Common myeloid progenitor, CD34-positive (primary cell): ENCODE results near the gene LUC7L.
"Not testable (repeated sequence)": the region's sequence is repeated elsewhere in the genome, so short reads cannot be mapped to it uniquely, and the experiment has no call there.

Experiments used
- CTCF ChIA-PET: fragments of 350-600 bp; sonication (Branson Sonifier 250); formaldehyde crosslinking; loops from one replicate; lab custom pipeline; 2021; ENCODE audit warnings: antibody characterized with exemption; lab: Charles Lee
- POLR2A ChIA-PET: fragments of 350-600 bp; sonication (Branson Sonifier 250); formaldehyde crosslinking; loops from one replicate; lab custom pipeline; 2021; ENCODE audit warnings: antibody characterized with exemption; lab: Charles Lee
- DNase-seq, 3 donors: peaks; one replicate each; pipeline versions ENCODE4 v3.0.0 to v3.0.0-alpha.2; 2013
- H3K27ac ChIP-seq, 2 experiments: 1 replicate in 1 of 2; 2 replicates in 1 of 2; pipeline ENCODE4 v1.7.0; 2013; ENCODE audit warnings: inconsistent platforms in 2 of 2, low read length in 2 of 2, mild to moderate bottlenecking in 2 of 2, low read depth in 1 of 2, moderate library complexity in 1 of 2; ENCODE audit not compliant: severe bottlenecking in 2 of 2, insufficient read depth in 1 of 2, poor library complexity in 1 of 2
- H3K27me3 ChIP-seq, 5 experiments: replicated peaks in 2 of 5; 1 replicate in 3 of 5; 2 replicates in 2 of 5; pipeline versions ENCODE4 v1.6.1 to v1.7.0; 2013; ENCODE audit warnings: low read length in 4 of 5, mild to moderate bottlenecking in 2 of 5, moderate library complexity in 2 of 5, inconsistent platforms in 1 of 5; ENCODE audit not compliant: insufficient read depth in 5 of 5, control insufficient read depth in 4 of 5
- H3K36me3 ChIP-seq, 4 experiments: 1 replicate in 2 of 4; 2 replicates in 2 of 4; pipeline versions ENCODE4 v1.6.1 to v1.7.0; 2013; ENCODE audit warnings: low read length in 3 of 4, control low read depth in 1 of 4, mild to moderate bottlenecking in 1 of 4; ENCODE audit not compliant: control insufficient read depth in 4 of 4, insufficient read depth in 4 of 4
- H3K4me1 ChIP-seq, 4 experiments: 1 replicate in 3 of 4; 2 replicates in 1 of 4; pipeline versions ENCODE4 v1.6.1 to v1.7.1; 2013; ENCODE audit warnings: low read length in 3 of 4, mild to moderate bottlenecking in 3 of 4, control low read depth in 1 of 4, inconsistent platforms in 1 of 4, moderate library complexity in 1 of 4; ENCODE audit not compliant: control insufficient read depth in 4 of 4, insufficient read depth in 4 of 4; ENCODE audit errors: control extremely low read depth in 1 of 4
- H3K4me3 ChIP-seq, 7 experiments: 1 replicate in 4 of 7; 2 replicates in 3 of 7; pipeline versions ENCODE4 v1.5.1 to v1.7.0; 2013; ENCODE audit warnings: mild to moderate bottlenecking in 7 of 7, low read length in 6 of 7, moderate library complexity in 6 of 7, inconsistent platforms in 2 of 7, low read depth in 2 of 7, control low read depth in 1 of 7; ENCODE audit not compliant: insufficient read depth in 4 of 7, control insufficient read depth in 1 of 7; ENCODE audit errors: extremely low read depth in 1 of 7
- H3K9me3 ChIP-seq, 5 experiments: 1 replicate in 4 of 5; 2 replicates in 1 of 5; pipeline versions ENCODE4 v1.6.1 to v1.7.1; 2013; ENCODE audit warnings: low read length in 4 of 5, mild to moderate bottlenecking in 2 of 5, inconsistent platforms in 1 of 5, low read depth in 1 of 5, moderate library complexity in 1 of 5; ENCODE audit not compliant: control insufficient read depth in 4 of 5, insufficient read depth in 2 of 5; ENCODE audit errors: control extremely low read depth in 1 of 5
- WGBS: methylation state at CpG from one replicate; pipeline ENCODE4 v1.1.5; 2013; ENCODE audit not compliant: insufficient coverage; 5-methylcytosine and 5-hydroxymethylcytosine counted together

The LUC7L gene

GRCh38 chr16:263182-263774, 34.0 kb upstream of the LUC7L start:
- ChIA-PET CTCF (interaction anchor here (1.0 to 1.4 kb wide), 2 partner anchors 9 to 24 kb away, joined by 3 to 4 read pairs; no protein-coding TSS in a partner anchor), POLR2A (no interaction called here)
- Histone ChIP-seq H3K4me1 (peaks cover 0 to 6% (median 3%) of the 10 kb centered on the region in 4 experiments), H3K4me3 (no peak overlapping the region), H3K27me3 (no peaks in the 10 kb centered on the region), H3K36me3 (peaks cover 0 to 62% (median 32%) of the 10 kb centered on the region in 4 experiments), H3K9me3 (no peaks in the 10 kb centered on the region), H3K27ac (no peak overlapping the region)
- no peak for DNase-seq
- WGBS, result 96% methylated on average over 35 of the region's 35 CpGs

GRCh38 chr16:262121-262745, 33.0 kb upstream of the LUC7L start:
- CTCF ChIA-PET, result no interaction called here
- WGBS, result 96% methylated on average over 23 of the region's 29 CpGs
- H3K4me3 ChIP-seq, result no peak overlapping the region
- no peak for DNase-seq
- POLR2A ChIA-PET, result no interaction called here
- no peaks in the 10 kb centered on the region for H3K27me3 ChIP-seq
- H3K27ac ChIP-seq, result no peak overlapping the region
- H3K36me3 ChIP-seq, result peaks cover 0 to 64% (median 32%) of the 10 kb centered on the region in 4 experiments
- H3K9me3 ChIP-seq, result no peaks in the 10 kb centered on the region
- H3K4me1 ChIP-seq, result peaks cover 0 to 6% (median 3%) of the 10 kb centered on the region in 4 experiments

- DNase-seq, result no peak
- WGBS, result 94% methylated on average over 25 of the region's 28 CpGs
- Histone ChIP-seq H3K4me1 (peaks cover 0 to 6% (median 3%) of the 10 kb centered on the region in 4 experiments), H3K36me3 (peaks cover 0 to 68% (median 33%) of the 10 kb centered on the region in 4 experiments), H3K9me3 (no peaks in the 10 kb centered on the region), H3K27me3 (no peaks in the 10 kb centered on the region), H3K4me3 (no peak overlapping the region), H3K27ac (no peak overlapping the region)
- POLR2A ChIA-PET, result no interaction called here
- CTCF ChIA-PET, result no interaction called here
Measured at GRCh38 chr16:261031-261691, 31.9 kb upstream of the LUC7L start.

- Histone ChIP-seq H3K27ac (no peak overlapping the region), H3K4me1 (peaks cover 0 to 6% (median 3%) of the 10 kb centered on the region in 4 experiments), H3K36me3 (peaks cover 0 to 74% (median 33%) of the 10 kb centered on the region in 4 experiments), H3K4me3 (no peak overlapping the region), H3K9me3 (no peaks in the 10 kb centered on the region), H3K27me3 (no peaks in the 10 kb centered on the region)
- 99% methylated on average over 15 of the region's 19 CpGs for WGBS
- CTCF ChIA-PET, result no interaction called here
- POLR2A ChIA-PET, result no interaction called here
- DNase-seq, result no peak
Measured at GRCh38 chr16:260326-260725, 31.1 kb upstream of the LUC7L start.

- H3K36me3 ChIP-seq, result peaks cover 0 to 74% (median 31%) of the 10 kb centered on the region in 4 experiments
- DNase-seq, result no peak
- peaks cover 0 to 6% (median 3%) of the 10 kb centered on the region in 4 experiments for H3K4me1 ChIP-seq
- no peak overlapping the region for H3K27ac ChIP-seq
- CTCF ChIA-PET, result no interaction called here
- H3K4me3 ChIP-seq, result no peak overlapping the region
- H3K27me3 ChIP-seq, result no peaks in the 10 kb centered on the region
- POLR2A ChIA-PET, result no interaction called here
- 96% methylated on average over 10 of the region's 13 CpGs for WGBS
- no peaks in the 10 kb centered on the region for H3K9me3 ChIP-seq
Measured at GRCh38 chr16:259814-260253, 30.6 kb upstream of the LUC7L start.

GRCh38 chr16:259226-259625, 30.0 kb upstream of the LUC7L start:
- Histone ChIP-seq H3K27ac (no peak overlapping the region), H3K36me3 (peaks cover 0 to 73% (median 31%) of the 10 kb centered on the region in 4 experiments)

GRCh38 chr16:258091-258490, 28.8 kb upstream of the LUC7L start:
- H3K27me3 ChIP-seq, DNase-seq, H3K27ac ChIP-seq, CTCF ChIA-PET, H3K4me3 ChIP-seq, H3K9me3 ChIP-seq: not testable (repeated sequence)
- Histone ChIP-seq H3K4me1 (peaks cover 0 to 17% (median 12%) of the 10 kb centered on the region in 4 experiments), H3K36me3 (peaks cover 0 to 61% (median 27%) of the 10 kb centered on the region in 4 experiments)
- WGBS, result 80% methylated on average over 1 of the region's 13 CpGs
- POLR2A ChIA-PET, result interaction anchor here (0.6 kb wide), 1 partner anchor 19 kb away, joined by 3 read pairs; no protein-coding TSS in a partner anchor

More at GRCh38 chr16:259226-259625, 30.0 kb upstream of the LUC7L start:
- POLR2A ChIA-PET, result no interaction called here
- 60% methylated on average over 3 of the region's 10 CpGs for WGBS
- Histone ChIP-seq H3K4me1 (peaks cover 0 to 6% (median 3%) of the 10 kb centered on the region in 4 experiments), H3K4me3 (no peak overlapping the region), H3K9me3 (no peaks in the 10 kb centered on the region), H3K27me3 (no peaks in the 10 kb centered on the region)
- CTCF ChIA-PET, result no interaction called here
- no peak for DNase-seq
